Upper lobe of left lung (tissue), 6 donors: ENCODE measurements around the gene MIB2. TPM values are rescaled to one million over a fixed set of nuclear protein-coding genes. Genes with fewer than 3 reads are reported as not detected.
"Not testable (repeated sequence)": the region's sequence is repeated elsewhere in the genome, so short reads cannot be mapped to it uniquely, and the experiment has no call there.

ENCODE experiments used
- ATAC-seq, 2 donors: fragments of 200-7000 bp; cut with Tn5 transposase; one replicate each; pipeline ENCODE4 v1.9.1; 2022; ENCODE audit warnings: mild to moderate bottlenecking in 2 of 2, moderate library complexity in 2 of 2; ENCODE audit not compliant: low FRiP score in 2 of 2
- DNase-seq, 2 donors: peaks; one replicate each; pipeline ENCODE4 v3.0.0-alpha.2; 2019 to 2020
- H3K27ac ChIP-seq, 4 donors: fragments of 200-600 bp; sonication (generic); one replicate each; pipeline ENCODE4 v1.5.1; 2016 to 2019
- H3K27me3 ChIP-seq, 4 donors: fragments of 200-600 bp; sonication (generic); one replicate each; pipeline ENCODE4 v1.5.1; 2017 to 2019
- H3K36me3 ChIP-seq, 4 donors: fragments of 200-600 bp; sonication (generic); one replicate each; pipeline ENCODE4 v1.5.1; 2016 to 2019
- H3K4me1 ChIP-seq, 4 donors: fragments of 200-600 bp; sonication (generic); one replicate each; pipeline ENCODE4 v1.5.1; 2018 to 2019
- H3K4me3 ChIP-seq, 4 donors: fragments of 200-600 bp; sonication (generic); one replicate each; pipeline ENCODE4 v1.5.1; 2017 to 2019; ENCODE audit warnings: mild to moderate bottlenecking in 2 of 4, moderate library complexity in 1 of 4
- H3K9me3 ChIP-seq, 4 donors: fragments of 200-600 bp; sonication (generic); one replicate each; pipeline ENCODE4 v1.5.1; 2018 to 2019
- EP300 ChIP-seq, 4 donors: sonication (generic); formaldehyde crosslinking; IDR thresholded peaks; one replicate each; pipeline ENCODE4 v1.5.1; 2017; ENCODE audit warnings: antibody characterized with exemption in 4 of 4, control low read depth in 2 of 4
- POLR2A ChIP-seq, 4 donors: fragments of 450-650 bp; IDR thresholded peaks; one replicate each; pipeline ENCODE4 v1.5.1; 2016 to 2017; ENCODE audit warnings: antibody characterized with exemption in 4 of 4, mild to moderate bottlenecking in 2 of 4
- POLR2AphosphoS5 ChIP-seq, 2 donors: sonication (generic); formaldehyde crosslinking; IDR thresholded peaks; one replicate each; pipeline ENCODE4 v1.5.1; 2017; ENCODE audit warnings: antibody characterized with exemption in 2 of 2
- WGBS, 2 donors: methylation state at CpG; one replicate each; pipeline ENCODE4 v1.1.5; 2017 to 2018; 5-methylcytosine and 5-hydroxymethylcytosine counted together
- total RNA-seq, 6 donors: library from RNA; depleted of rRNA in 4 of 6; stranded (reverse); fragments of >200 nt in 4 of 6; gene quantifications; one replicate each; pipeline versions ENCODE4 v1.1.0 to v1.2.1, GENCODE V29; 2016 to 2021
- TF ChIP-seq, protein P1 (sequence below), 6 experiments: fragments of 450-650 bp in 4 of 6; fragments of 200-600 bp in 2 of 6; sonication (generic) in 2 of 6; IDR thresholded peaks; one replicate each; pipeline ENCODE4 v1.5.1; 2016 to 2019; ENCODE audit warnings: antibody characterized with exemption in 6 of 6
- donor health status: DM: no; HTN: no; CAD: no; lungs with moderate emphysema.
- donor health status: DM: no; HTN: yes; CAD: no; lungs with severe emphysema.

MIB2 gene
- total RNA-seq, 6 donors from 2014 or later = 52.7 to 284 (median 84.7) TPM

DNA sequence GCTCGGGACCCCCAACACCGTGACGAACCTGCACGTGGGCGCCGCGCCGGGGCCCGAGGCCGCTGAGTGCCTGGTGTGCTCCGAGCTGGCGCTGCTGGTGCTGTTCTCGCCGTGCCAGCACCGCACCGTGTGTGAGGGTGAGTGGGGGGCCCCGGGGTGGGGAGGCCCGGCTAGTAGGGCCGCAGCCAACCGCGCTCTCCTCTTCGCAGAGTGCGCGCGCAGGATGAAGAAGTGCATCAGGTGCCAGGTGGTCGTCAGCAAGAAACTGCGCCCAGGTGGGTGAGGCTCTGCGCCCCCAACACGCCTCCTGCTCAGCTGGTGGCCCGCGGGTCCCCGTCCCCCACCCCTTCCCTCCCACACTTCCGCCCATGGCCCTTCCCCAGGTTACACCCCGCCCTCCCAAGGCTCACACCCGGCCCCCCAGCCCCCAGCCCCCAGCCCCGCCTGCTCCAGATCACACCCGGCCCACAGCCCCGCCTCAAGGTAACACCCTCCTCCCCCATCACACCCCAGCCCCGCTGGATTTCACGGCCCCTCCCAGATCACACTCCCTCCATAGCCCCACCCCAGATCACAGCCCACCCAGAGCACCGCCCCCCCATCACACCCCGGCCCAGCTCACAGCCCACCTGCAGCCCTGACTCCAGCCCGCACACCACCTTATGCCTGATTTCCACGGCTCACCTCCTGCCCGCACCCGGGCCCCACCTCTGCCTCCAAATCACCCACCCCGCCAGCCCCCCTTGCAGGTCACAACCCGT lies 14.3 kb downstream of the MIB2 start:
- peaks cover 0 to 36% (median 9%) of the 10 kb centered on the region in 4 donors for H3K36me3 ChIP-seq
- WGBS, 2 donors = 76 to 82% methylated on average over 3 to 34 of the region's 48 CpGs
- peak overlapping the region in 3 of 4 donors; percentile 32 to 42 (median 33) for H3K4me3 ChIP-seq
- no peaks in the 10 kb centered on the region for H3K9me3 ChIP-seq
- peaks cover 7 to 32% (median 18%) of the 10 kb centered on the region in 4 donors for H3K4me1 ChIP-seq
- DNase-seq (no peak), ATAC-seq (no peak)
- TF ChIP-seq EP300 (IDR thresholded peaks at IDR 0.05) (no peak), POLR2A (IDR thresholded peaks at IDR 0.05) (no peak), POLR2AphosphoS5 (IDR thresholded peaks at IDR 0.05) (no peak)
- TF ChIP-seq, protein P1, sequence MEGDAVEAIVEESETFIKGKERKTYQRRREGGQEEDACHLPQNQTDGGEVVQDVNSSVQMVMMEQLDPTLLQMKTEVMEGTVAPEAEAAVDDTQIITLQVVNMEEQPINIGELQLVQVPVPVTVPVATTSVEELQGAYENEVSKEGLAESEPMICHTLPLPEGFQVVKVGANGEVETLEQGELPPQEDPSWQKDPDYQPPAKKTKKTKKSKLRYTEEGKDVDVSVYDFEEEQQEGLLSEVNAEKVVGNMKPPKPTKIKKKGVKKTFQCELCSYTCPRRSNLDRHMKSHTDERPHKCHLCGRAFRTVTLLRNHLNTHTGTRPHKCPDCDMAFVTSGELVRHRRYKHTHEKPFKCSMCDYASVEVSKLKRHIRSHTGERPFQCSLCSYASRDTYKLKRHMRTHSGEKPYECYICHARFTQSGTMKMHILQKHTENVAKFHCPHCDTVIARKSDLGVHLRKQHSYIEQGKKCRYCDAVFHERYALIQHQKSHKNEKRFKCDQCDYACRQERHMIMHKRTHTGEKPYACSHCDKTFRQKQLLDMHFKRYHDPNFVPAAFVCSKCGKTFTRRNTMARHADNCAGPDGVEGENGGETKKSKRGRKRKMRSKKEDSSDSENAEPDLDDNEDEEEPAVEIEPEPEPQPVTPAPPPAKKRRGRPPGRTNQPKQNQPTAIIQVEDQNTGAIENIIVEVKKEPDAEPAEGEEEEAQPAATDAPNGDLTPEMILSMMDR (IDR thresholded peaks at IDR 0.05) = no peak
- H3K27me3 ChIP-seq = peaks cover 0 to 32% (median 13%) of the 10 kb centered on the region in 4 donors
- peak overlapping the region; percentile 21 to 89 (median 87) for H3K27ac ChIP-seq

DNA sequence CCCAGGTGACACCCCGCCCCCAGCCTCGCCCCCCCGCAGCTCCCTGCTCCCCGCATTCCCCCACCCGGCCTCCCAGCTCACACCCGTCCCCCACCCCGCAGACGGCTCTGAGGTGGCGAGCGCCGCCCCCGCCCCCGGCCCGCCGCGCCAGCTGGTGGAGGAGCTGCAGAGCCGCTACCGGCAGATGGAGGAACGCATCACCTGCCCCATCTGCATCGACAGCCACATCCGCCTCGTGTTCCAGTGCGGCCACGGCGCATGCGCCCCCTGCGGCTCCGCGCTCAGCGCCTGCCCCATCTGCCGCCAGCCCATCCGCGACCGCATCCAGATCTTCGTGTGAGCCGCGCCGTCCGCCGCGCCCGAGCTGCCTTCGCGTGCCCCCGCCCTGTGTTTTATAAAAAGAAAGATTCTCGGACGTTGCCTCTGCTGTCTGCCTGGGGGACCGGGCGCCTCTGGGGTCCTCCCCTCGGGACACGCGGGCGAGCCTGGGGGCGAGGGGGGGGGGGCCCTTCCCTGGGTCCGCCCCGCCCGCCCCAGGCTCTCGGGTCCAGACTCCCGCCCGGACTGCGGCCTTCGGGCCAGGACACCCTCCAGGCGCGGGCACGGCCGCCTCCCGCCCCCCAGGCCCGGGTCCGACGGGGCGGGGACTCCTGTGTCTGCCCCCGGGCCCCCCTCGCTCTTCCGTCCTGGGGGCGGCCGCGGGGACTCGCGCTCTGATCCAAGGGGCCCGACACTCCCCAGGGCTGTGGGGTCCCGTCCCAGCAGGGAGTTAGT lies 15.1 kb downstream of the MIB2 start:
- peaks cover 0 to 29% (median 9%) of the 10 kb centered on the region in 4 donors for H3K36me3 ChIP-seq
- H3K9me3 ChIP-seq = no peaks in the 10 kb centered on the region
- TF ChIP-seq EP300 (IDR thresholded peaks at IDR 0.05) (no peak), POLR2AphosphoS5 (IDR thresholded peaks at IDR 0.05) (peak in 1 of 2 donors; percentile 52), POLR2A (IDR thresholded peaks at IDR 0.05) (peak in 1 of 4 donors; percentile 58)
- TF ChIP-seq, protein P1 (IDR thresholded peaks at IDR 0.05) = no peak
- peak overlapping the region; percentile 79 to 89 (median 87) for H3K27ac ChIP-seq
- peaks cover 7 to 32% (median 18%) of the 10 kb centered on the region in 4 donors for H3K4me1 ChIP-seq
- DNase-seq = peak; percentile 51 to 96
- WGBS, 2 donors = 47 to 69% methylated on average over 30 to 49 of the region's 81 CpGs
- peak in 1 of 2 donors; percentile 74 for ATAC-seq
- H3K27me3 ChIP-seq = peaks cover 0 to 32% (median 13%) of the 10 kb centered on the region in 4 donors
- H3K4me3 ChIP-seq = peak overlapping the region in 3 of 4 donors; percentile 27 to 42 (median 42)

DNA sequence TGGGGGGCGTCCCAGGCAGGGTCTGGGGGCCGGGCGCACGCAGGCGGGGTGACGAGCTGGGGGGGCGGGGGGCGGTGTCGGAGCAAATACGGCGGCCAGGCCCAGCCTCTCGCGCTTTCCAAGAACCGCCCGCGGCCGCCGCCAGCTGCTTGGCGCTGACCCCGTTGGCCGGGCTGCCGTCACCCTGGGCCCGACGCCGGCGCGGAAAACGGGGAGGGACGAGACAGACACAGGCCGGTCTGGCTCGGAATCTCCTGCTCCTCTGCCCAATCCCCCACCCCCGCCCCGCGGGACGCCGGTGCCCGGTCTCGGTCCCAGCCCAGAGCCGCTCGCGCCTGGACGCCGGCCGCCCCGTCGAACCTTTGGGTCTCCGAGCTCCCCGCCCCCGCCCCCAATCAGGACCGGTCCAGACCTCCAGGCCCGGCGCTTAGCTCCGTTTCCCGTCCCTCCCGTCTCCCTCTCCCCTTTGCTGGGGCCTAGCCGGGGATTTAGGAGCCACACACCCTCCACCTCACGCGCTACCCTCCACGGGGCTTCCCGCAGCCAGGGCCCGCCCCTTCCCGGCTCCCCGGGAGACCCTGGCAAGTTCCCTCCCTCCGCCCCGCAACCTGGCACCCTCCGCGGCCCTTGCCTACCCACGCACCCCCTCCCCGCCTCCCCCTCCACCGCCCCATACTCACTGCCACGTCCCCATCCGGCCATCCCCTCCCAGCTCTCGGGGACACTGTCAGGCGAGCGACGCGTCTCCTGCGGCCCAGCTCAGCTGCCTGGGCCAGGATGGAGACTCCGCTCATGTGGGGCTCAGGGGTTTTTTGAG lies 15.9 kb downstream of the MIB2 start:
- Histone ChIP-seq H3K27me3 (peaks cover 0 to 32% (median 13%) of the 10 kb centered on the region in 4 donors), H3K9me3 (no peaks in the 10 kb centered on the region), H3K36me3 (peaks cover 0 to 30% (median 9%) of the 10 kb centered on the region in 4 donors), H3K27ac (peak overlapping the region; percentile 79 to 89 (median 87)), H3K4me1 (peaks cover 7 to 32% (median 18%) of the 10 kb centered on the region in 4 donors), H3K4me3 (peak overlapping the region; percentile 5 to 42 (median 34))
- 12 to 27% methylated on average over 7 to 16 of the region's 79 CpGs for WGBS, 2 donors
- ATAC-seq = peak in 1 of 2 donors; percentile 82
- TF ChIP-seq POLR2AphosphoS5 (IDR thresholded peaks at IDR 0.05) (peak in 1 of 2 donors; percentile 34), EP300 (IDR thresholded peaks at IDR 0.05) (no peak), POLR2A (IDR thresholded peaks at IDR 0.05) (no peak)
- TF ChIP-seq, protein P1 (IDR thresholded peaks at IDR 0.05) = no peak
- peak in 1 of 2 donors; percentile 95 for DNase-seq

DNA sequence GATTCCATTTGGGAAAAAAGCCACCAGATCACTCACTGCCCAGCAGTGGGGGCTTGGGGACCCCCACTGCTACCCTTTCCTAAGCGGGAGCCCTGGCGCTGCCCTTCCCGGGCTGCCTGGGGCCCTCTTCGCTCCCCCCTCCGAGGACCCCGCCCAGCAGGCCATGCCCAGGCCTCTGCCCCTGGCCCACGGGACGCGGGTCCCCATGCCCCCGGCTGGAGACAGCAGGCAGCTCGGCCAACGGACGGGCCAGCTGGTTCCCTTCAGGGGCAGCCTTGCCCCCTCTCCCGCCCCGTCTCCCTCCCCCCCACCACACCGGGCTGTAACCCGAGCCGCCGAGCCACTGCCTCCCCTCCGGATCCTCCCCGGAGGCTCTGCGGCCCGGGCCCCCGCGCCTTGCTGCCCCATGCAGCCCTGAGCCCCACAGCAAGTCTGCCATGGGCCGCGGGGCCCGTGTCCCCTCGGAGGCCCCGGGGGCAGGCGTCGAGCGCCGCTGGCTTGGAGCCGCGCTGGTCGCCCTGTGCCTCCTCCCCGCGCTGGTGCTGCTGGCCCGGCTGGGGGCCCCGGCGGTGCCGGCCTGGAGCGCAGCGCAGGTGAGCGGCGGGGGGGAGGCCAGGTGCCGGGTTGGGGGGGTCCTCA lies 16.6 kb downstream of the MIB2 start, which contains the start of gene MMP23B:
Gene MMP23B (plus strand): TSS at position 392 of the 639 bp plus-strand sequence. CDS start 46 bp downstream, at position 438.
- Histone ChIP-seq H3K27me3 (peaks cover 0 to 32% (median 13%) of the 10 kb centered on the region in 4 donors), H3K4me1 (peaks cover 7 to 32% (median 18%) of the 10 kb centered on the region in 4 donors), H3K4me3 (peak within 1 kb of the TSS; percentile 20 to 42 (median 34)), H3K9me3 (no peaks in the 10 kb centered on the region), H3K27ac (peak within 1 kb of the TSS; percentile 79 to 89 (median 87)), H3K36me3 (peaks cover under 1 to 32% (median 17%) of the 10 kb centered on the region in 4 donors)
- DNase-seq = peak in 1 of 2 donors; percentile 89
- 6% methylated on average over 24 of the region's 48 CpGs; no CpG with 5 or more reads in 1 of the 2 donors for WGBS, 2 donors
- TF ChIP-seq, protein P1 (IDR thresholded peaks at IDR 0.05) = no peak
- TF ChIP-seq EP300 (IDR thresholded peaks at IDR 0.05) = no peak
- peak in 1 of 2 donors; percentile 30 for TF ChIP-seq POLR2AphosphoS5 (IDR thresholded peaks at IDR 0.05)
- no peak for TF ChIP-seq POLR2A (IDR thresholded peaks at IDR 0.05)
- peak in 1 of 2 donors; percentile 7 for ATAC-seq

DNA sequence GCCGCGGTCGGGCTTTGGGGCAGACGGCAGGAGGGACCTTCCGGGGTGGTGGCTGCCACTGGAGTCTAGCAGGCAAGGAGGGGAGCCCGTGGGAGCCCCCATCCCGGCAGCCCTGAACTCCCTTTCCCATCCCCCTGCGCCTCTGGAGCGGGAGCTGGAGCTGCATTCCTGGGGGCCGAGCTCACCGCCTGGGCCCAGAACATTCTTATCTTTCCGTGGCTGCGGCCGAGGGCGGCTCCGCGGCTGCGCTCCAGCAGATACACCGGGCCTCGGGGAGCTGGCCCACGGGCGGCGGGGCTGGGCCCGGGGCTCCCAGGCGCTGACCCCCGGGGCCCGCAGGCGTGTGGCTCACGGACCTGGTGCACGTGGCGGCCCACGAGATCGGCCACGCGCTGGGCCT lies 18.1 kb downstream of the MIB2 start:
- H3K9me3 ChIP-seq, H3K27ac ChIP-seq, H3K4me3 ChIP-seq, DNase-seq: not testable (repeated sequence)
- peaks cover 0 to 32% (median 13%) of the 10 kb centered on the region in 4 donors for H3K27me3 ChIP-seq
- peak in 1 of 2 donors; percentile 30 for ATAC-seq
- H3K4me1 ChIP-seq = peaks cover 7 to 32% (median 18%) of the 10 kb centered on the region in 4 donors
- peaks cover 6 to 34% (median 18%) of the 10 kb centered on the region in 4 donors for H3K36me3 ChIP-seq
- no CpG with 5 or more reads among the region's 35 CpGs for whole genome bisulfite sequencing, 2 donors

DNA sequence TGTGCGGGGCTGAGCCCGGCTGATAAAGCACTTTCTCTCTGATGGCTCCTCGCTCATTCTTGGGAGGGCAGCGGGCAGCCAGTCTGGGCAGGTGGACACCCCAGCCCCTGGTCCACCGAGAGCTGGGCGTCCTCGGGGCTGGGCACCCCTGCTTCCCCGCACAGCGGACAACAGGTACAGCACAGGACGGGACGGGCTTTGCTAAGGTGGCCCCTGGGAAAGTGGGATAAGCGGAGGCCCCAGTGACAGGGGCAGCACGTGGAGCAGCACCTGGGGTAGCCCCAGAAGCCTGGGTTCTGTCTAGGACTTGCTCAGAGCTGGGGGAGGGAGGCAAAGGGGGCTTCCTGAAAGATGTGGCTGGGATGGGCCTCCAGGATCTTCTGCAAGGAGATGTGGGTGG lies 19.3 kb downstream of the MIB2 start:
- peaks cover 7 to 24% (median 18%) of the 10 kb centered on the region in 4 donors for H3K4me1 ChIP-seq
- peak in 1 of 2 donors; percentile 70 for DNase-seq
- not testable (repeated sequence) for H3K4me3 ChIP-seq, H3K9me3 ChIP-seq, H3K27ac ChIP-seq, ATAC-seq
- peaks cover 0 to 24% (median 13%) of the 10 kb centered on the region in 4 donors for H3K27me3 ChIP-seq
- peaks cover 6 to 32% (median 20%) of the 10 kb centered on the region in 4 donors for H3K36me3 ChIP-seq
- WGBS, 2 donors = 95% methylated on average over 8 to 10 of the region's 13 CpGs
